Activated CD8-positive, alpha-beta memory T cell treated with anti-CD3 and anti-CD28 coated beads, Interleukin-2, amount 10 ng/mL, durations not matched to agents 7 days and 5 days (primary cell): Measurements from ENCODE around the gene CD46. TPM values are rescaled to one million over a fixed set of nuclear protein-coding genes. Genes with fewer than 3 reads are reported as not detected.
A peak's percentile ranks its signal among the peaks of the same experiment; 100 is the strongest.

ENCODE experiments used
- ATAC-seq: fragments of 150-1000 bp; cut with Tn5 transposase; one replicate; pipeline ENCODE4 v1.10.0; 2021; ENCODE audit warnings: moderate library complexity
- CTCF ChIA-PET: fragments of 350-600 bp; sonication (Branson Sonifier 250); formaldehyde crosslinking; loops from one replicate; lab custom pipeline; 2021; ENCODE audit warnings: antibody characterized with exemption; lab: Charles Lee
- DNase-seq: peaks from one replicate; pipeline ENCODE4 v3.0.0-alpha.2; 2020
- H3K27ac Mint-ChIP-seq: one replicate; pipeline ENCODE4 v1.8.0; 2021; ENCODE audit warnings: mild to moderate bottlenecking, mixed read lengths
- H3K27me3 Mint-ChIP-seq: one replicate; pipeline ENCODE4 v1.8.0; 2021; ENCODE audit warnings: mixed read lengths
- H3K36me3 Mint-ChIP-seq: one replicate; pipeline ENCODE4 v1.8.0; 2021; ENCODE audit warnings: mild to moderate bottlenecking, mixed read lengths
- H3K4me1 Mint-ChIP-seq: one replicate; pipeline ENCODE4 v1.8.0; 2021; ENCODE audit warnings: mixed read lengths
- H3K4me3 Mint-ChIP-seq: one replicate; pipeline ENCODE4 v1.8.0; 2021; ENCODE audit warnings: mild to moderate bottlenecking, moderate library complexity, mixed read lengths
- H3K9me3 Mint-ChIP-seq: one replicate; pipeline ENCODE4 v1.8.0; 2022; ENCODE audit warnings: low read depth, mixed read lengths
- total RNA-seq, 2 experiments: library from RNA; stranded (reverse); gene quantifications; one replicate each; pipeline ENCODE4 v1.2.3, GENCODE V29; 2021

The CD46 gene
- total RNA-seq, 2 experiments from 2014 or later: 98.3 to 104 TPM

DNA sequence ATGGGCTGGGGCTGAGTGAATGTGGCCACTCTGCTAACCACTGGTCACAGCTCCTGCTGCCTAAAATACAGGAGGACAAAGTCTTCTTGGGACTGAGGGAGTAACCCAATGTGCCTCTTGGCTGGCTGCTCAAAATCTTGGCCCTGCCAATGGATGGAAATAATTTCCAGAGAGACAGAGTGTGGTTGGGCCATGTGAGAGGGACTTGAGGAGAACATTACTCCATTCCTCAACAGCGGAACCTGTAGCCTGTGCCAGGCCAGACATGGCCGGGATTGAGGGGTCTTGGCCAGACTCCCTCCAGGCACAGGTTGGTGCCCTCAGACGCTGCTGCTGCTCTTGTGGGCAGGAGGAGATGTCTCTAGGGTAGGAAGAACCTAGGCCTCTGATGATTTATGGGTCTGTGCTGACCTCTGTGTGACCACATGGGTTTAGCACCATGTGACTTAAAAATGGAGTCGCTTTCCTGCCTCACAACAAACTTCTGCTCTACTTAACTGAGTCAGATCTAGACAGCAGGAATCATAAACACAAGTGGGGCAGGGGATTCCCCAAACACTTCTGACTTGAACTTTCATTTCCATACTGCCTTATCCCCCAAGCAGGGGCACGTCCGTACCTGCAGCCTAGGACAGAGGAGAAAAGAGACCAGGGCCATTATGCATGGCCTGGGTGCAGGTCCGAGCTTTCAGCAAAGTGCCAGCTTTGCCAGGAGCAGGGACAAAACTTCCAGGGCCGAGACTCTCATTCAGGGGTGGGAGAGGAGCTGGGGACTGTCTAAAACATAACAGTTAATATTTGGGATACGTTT lies 79.9 kb downstream of the CD46 start:
- DNase-seq (peak; percentile 79), ATAC-seq (peak; percentile 86)
- peak overlapping the region; percentile 41 for H3K4me3 Mint-ChIP-seq
- CTCF ChIA-PET: interaction anchor here (0.8 to 15.9 kb wide), 5 partner anchors 37 to 132 kb away, joined by 3 to 414 read pairs (median 30); no protein-coding TSS in a partner anchor
- peaks cover 81% of the 10 kb centered on the region for H3K4me1 Mint-ChIP-seq
- H3K27ac Mint-ChIP-seq: peak overlapping the region; percentile 88
- no peaks in the 10 kb centered on the region for H3K27me3 Mint-ChIP-seq
- H3K9me3 Mint-ChIP-seq: no peaks in the 10 kb centered on the region
- peaks cover 7% of the 10 kb centered on the region for H3K36me3 Mint-ChIP-seq

DNA sequence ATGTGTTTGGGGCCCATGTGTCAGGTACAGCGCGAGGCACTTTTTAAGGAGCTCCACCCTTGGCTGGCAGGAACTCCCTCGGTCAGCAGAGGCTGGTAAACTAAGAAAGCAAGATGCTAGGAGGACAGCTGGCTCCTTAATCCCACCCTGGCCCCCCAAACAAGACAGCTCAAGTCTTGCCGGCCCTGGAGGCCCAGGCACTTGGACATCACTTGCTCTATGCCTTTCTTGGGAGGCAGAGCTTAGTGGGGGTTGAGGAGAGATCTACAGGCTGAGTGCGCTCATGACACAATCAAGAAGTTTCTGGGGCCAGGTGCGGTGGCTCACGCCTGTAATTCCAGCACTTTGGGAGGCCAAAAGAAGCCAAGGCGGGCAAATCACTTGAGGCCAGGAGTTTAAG lies 80.9 kb downstream of the CD46 start:
- CTCF ChIA-PET: interaction anchor here (0.8 to 15.9 kb wide), 6 partner anchors 9 to 130 kb away, joined by 3 to 414 read pairs (median 4); no protein-coding TSS in a partner anchor
- H3K27me3 Mint-ChIP-seq: no peaks in the 10 kb centered on the region
- no peaks in the 10 kb centered on the region for H3K9me3 Mint-ChIP-seq
- no peak overlapping the region for H3K4me3 Mint-ChIP-seq
- ATAC-seq: no peak
- no peak for DNase-seq
- H3K36me3 Mint-ChIP-seq: peaks cover 7% of the 10 kb centered on the region
- peak overlapping the region; percentile 88 for H3K27ac Mint-ChIP-seq
- peaks cover 74% of the 10 kb centered on the region for H3K4me1 Mint-ChIP-seq

DNA sequence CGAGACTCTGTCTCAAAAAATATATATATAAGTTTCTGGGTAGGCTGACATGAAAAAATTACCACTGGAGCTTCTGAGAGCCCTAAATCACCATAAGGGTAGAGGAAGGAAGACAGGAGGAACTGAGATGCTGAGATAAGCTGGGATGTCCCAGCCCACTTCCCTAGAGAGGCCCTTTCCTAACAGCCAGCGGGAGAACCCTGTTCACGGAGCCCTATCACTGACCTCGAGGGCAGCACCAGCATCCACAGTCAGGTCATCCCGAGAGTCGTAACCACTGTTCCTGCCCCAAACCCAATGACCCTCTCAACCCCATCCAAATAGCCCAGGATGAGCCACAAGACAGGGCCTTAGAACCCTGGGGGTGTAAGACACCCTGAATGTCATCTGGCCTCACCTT lies 81.5 kb downstream of the CD46 start:
- Mint-ChIP-seq H3K36me3 (peaks cover 10% of the 10 kb centered on the region), H3K27me3 (no peaks in the 10 kb centered on the region), H3K4me1 (peaks cover 73% of the 10 kb centered on the region), H3K9me3 (no peaks in the 10 kb centered on the region), H3K27ac (peak overlapping the region; percentile 29), H3K4me3 (no peak overlapping the region)
- CTCF ChIA-PET: interaction anchor here (1.1 to 15.9 kb wide), 4 partner anchors 9 to 36 kb away, joined by 3 to 414 read pairs (median 5); no protein-coding TSS in a partner anchor
- DNase-seq (no peak), ATAC-seq (no peak)

DNA sequence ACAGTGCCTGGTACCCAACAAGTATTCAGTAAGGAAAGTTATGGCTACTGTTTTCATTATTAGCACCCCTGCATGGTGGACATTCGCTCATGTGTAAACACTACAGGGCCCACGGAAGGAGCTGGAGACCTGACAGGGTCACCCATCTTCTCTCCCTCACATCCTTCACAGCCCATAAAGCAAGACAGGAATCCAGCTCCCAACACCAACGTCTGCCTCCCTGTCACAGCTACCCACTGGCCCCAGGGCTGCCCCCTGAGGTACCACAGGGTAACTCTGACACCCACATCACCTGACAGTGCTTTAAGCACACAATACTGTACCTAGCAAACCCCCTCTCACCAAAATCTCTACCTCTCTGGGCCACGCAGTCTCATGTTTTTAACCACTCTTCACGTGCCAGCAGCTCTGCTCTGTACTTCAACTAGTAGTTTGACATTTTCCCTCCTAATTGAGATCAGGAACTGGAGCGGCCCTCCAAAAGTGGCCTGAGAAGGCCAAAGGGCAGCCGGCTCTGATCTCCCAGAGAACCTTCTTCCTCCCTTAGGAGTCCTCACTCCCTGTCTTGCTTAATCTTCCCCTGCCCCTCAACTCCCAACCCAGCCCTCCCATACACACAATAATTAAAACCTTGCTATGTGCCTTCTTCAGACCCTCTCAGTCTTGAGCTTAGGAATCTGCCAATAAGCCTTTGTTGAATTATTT lies 82.3 kb downstream of the CD46 start:
- no peak for ATAC-seq
- no peak overlapping the region for H3K4me3 Mint-ChIP-seq
- H3K27me3 Mint-ChIP-seq: no peaks in the 10 kb centered on the region
- no peak for DNase-seq
- H3K9me3 Mint-ChIP-seq: no peaks in the 10 kb centered on the region
- H3K4me1 Mint-ChIP-seq: peaks cover 73% of the 10 kb centered on the region
- peaks cover 14% of the 10 kb centered on the region for H3K36me3 Mint-ChIP-seq
- H3K27ac Mint-ChIP-seq: no peak overlapping the region
- CTCF ChIA-PET: interaction anchor here (1.0 to 15.9 kb wide), 5 partner anchors 8 to 35 kb away, joined by 3 to 414 read pairs (median 3); no protein-coding TSS in a partner anchor

DNA sequence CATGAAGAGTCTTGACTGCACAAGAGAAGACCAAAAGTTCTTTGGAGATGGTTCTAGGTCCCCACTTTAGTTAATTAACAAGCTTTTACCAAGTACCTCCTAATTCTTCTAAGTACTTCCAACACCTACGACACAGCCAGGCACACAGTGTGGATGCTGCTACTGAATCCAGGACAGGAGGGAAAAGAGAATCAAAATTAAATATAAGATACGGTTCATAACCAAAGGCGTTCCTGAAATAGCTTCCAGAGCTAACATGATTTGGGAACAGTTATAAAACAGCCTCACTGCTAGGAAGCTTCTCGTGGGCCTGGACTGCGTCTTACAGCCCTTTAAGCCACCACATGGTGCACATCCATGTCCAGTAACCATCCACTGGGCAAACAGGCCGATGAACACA lies 84.1 kb downstream of the CD46 start:
- no peak overlapping the region for H3K27ac Mint-ChIP-seq
- no peaks in the 10 kb centered on the region for H3K27me3 Mint-ChIP-seq
- CTCF ChIA-PET: interaction anchor here (15.9 kb wide), 1 partner anchor 33 kb away, joined by 414 read pairs; no protein-coding TSS in a partner anchor
- ATAC-seq: no peak
- H3K4me3 Mint-ChIP-seq: no peak overlapping the region
- no peaks in the 10 kb centered on the region for H3K9me3 Mint-ChIP-seq
- no peak for DNase-seq
- peaks cover 18% of the 10 kb centered on the region for H3K36me3 Mint-ChIP-seq
- H3K4me1 Mint-ChIP-seq: peaks cover 68% of the 10 kb centered on the region

DNA sequence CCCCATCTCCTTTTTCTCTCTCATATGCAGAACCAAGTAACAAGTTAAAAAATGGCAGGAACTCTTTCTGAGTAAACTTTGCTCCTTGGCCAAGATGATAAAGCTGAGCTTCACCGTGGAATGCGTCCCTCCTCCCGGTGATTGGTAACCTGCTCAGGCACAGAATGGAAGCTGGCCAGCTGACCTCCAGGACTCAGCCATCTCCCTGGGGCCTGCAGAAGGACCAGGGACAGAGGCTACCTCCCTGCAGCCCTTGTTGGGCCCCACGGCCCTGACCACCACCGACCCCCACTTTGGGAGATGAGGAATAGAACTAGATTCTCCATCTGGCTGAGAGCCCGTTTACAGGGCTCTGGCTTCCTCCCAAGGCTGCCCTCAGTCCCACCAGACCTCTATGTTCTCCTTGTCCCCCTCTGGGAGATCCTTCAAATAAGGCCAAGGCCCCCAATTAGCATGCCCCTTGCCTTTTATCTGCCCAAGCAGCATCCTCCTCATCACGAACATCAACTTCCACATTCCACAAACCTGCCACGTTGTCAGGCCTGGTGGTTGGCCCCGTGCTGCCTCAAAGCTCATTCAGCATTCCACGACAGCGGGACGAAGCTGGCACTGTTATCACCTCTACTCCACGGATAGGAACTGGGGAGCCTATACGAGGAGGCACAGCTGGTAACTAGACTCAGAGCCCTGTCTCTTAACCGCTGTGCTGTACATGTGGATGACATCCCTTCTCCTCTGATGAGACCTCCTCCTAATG lies 84.9 kb downstream of the CD46 start:
- H3K36me3 Mint-ChIP-seq: peaks cover 18% of the 10 kb centered on the region
- H3K27ac Mint-ChIP-seq: peak overlapping the region; percentile 12
- H3K4me3 Mint-ChIP-seq: no peak overlapping the region
- no peaks in the 10 kb centered on the region for H3K9me3 Mint-ChIP-seq
- no peaks in the 10 kb centered on the region for H3K27me3 Mint-ChIP-seq
- DNase-seq (no peak), ATAC-seq (no peak)
- CTCF ChIA-PET: interaction anchor here (15.9 kb wide), 1 partner anchor 32 kb away, joined by 414 read pairs; no protein-coding TSS in a partner anchor
- H3K4me1 Mint-ChIP-seq: peaks cover 60% of the 10 kb centered on the region

DNA sequence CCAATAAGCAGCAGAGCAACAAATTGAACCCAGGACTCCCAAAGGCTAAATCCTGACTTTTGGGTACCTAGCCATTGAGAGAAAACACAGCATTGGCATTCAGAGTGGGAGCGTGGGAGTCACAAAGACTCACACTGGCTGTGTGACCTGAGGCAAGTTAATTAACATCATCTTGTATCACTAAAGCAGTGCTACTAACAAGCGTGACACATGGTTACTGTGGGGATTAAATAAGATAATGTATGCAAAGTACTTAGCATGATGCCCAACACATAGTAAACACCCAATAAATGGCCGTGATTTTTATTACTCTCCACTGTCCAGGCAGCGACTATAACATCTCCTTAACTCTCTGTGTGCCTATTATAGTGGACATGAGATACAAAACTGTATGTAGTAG lies 85.8 kb downstream of the CD46 start:
- CTCF ChIA-PET: interaction anchor here (0.8 to 2.1 kb wide), 4 partner anchors 10 to 126 kb away, joined by 3 to 8 read pairs (median 7); no protein-coding TSS in a partner anchor
- Mint-ChIP-seq H3K27ac (no peak overlapping the region), H3K36me3 (peaks cover 18% of the 10 kb centered on the region), H3K27me3 (no peaks in the 10 kb centered on the region), H3K4me1 (peaks cover 51% of the 10 kb centered on the region), H3K4me3 (no peak overlapping the region), H3K9me3 (no peaks in the 10 kb centered on the region)
- ATAC-seq (no peak), DNase-seq (no peak)

DNA sequence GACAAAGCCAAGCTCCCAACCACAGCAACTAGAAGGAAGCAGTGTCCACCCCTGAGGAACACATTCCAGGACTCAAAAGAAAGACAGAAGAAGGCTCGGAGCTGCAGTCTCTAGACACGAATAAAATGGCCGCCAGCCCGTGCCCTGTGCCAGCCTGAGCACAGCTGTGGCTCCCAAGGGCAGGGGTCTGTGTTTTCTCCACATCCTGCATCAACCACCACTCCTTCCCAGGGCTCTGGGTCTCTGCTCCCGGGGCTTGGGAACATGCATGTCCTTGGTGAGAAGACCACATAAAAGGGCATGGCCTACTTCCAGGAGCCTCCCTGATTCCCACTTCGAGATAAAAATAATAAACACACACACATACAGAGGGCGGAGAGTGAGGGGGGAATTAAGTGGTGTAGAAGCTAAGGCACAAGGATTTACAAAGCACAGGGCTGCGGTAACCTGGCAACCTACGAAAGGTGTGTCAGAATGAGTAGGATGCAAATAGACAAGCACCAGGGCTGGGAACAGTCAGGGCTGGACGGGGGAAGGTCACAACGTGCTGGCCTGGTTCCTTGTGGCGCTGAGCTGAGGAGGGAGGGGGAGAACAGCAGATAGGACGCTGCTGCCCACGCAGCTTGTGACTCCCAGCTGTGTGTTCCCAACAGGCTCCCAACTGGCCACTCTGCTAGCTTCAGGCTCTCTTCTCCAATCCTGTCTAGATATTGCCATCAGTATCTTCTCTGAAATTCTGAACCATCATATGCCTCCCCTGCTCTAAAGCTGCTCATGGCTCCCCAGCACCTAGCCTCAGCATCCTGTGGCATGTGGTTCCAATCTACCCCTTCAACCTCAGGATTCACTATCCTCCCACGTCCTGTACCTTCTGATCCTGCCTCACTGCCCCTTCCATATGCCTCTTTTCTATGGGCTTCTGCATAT lies 86.6 kb downstream of the CD46 start:
- ATAC-seq: peak; percentile 49

DNA sequence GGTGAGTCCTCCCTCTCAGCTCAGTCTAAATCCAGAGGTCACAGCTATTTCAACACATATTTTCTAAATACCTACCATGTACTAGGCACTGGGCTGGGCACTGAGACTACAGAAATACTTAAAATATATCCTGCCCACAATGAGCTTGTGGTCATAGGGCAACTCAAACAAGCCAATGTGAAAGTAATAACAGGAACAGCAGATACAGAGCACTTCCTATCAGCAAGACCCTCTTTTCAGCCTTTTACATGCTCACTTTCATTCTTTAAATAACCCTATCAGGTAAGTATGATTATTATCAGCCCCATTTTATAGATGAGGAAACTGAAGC lies 87.2 kb downstream of the CD46 start:
- peak overlapping the region; percentile 47 for H3K27ac Mint-ChIP-seq
- CTCF ChIA-PET: interaction anchor here (1.5 to 2.3 kb wide), 6 partner anchors 9 to 46 kb away, joined by 5 to 11 read pairs (median 8); no protein-coding TSS in a partner anchor
- H3K36me3 Mint-ChIP-seq: peaks cover 21% of the 10 kb centered on the region
- no peaks in the 10 kb centered on the region for H3K27me3 Mint-ChIP-seq
- H3K4me3 Mint-ChIP-seq: no peak overlapping the region
- H3K9me3 Mint-ChIP-seq: no peaks in the 10 kb centered on the region
- peak; percentile 58 for ATAC-seq
- H3K4me1 Mint-ChIP-seq: peaks cover 38% of the 10 kb centered on the region
- no peak for DNase-seq

More for the DNA sequence above, 86.6 kb downstream of the CD46 start:
- DNase-seq: peak; percentile 63
- CTCF ChIA-PET: interaction anchor here (0.8 to 2.3 kb wide), 7 partner anchors 9 to 125 kb away, joined by 3 to 11 read pairs (median 8); no protein-coding TSS in a partner anchor
- Mint-ChIP-seq H3K9me3 (no peaks in the 10 kb centered on the region), H3K4me1 (peaks cover 44% of the 10 kb centered on the region), H3K36me3 (peaks cover 18% of the 10 kb centered on the region), H3K27me3 (no peaks in the 10 kb centered on the region), H3K27ac (peak overlapping the region; percentile 47), H3K4me3 (no peak overlapping the region)

DNA sequence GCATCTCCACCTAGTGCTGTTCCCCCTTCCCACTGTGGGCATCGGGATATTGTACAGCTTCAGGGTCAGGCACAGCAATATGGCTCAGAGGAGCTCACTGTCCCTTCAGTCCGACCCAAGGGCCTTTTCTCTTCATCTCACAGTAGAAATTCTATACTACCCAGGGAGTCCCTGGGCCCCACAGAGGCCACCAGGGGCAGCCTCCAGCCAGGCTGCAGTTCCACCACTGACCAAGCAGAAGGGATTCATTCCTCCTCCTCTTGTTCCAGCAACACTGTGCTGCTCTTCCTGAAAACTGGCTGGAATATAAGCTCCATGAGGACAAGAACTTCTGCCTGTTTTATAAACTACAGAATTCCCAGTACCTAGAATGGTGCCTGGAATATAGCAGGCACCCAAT lies 88.5 kb downstream of the CD46 start:
- no peak for ATAC-seq
- peak overlapping the region; percentile 25 for H3K27ac Mint-ChIP-seq
- H3K4me1 Mint-ChIP-seq: peaks cover 32% of the 10 kb centered on the region
- H3K36me3 Mint-ChIP-seq: peaks cover 21% of the 10 kb centered on the region
- no peaks in the 10 kb centered on the region for H3K27me3 Mint-ChIP-seq
- H3K4me3 Mint-ChIP-seq: no peak overlapping the region
- CTCF ChIA-PET: interaction anchor here (0.9 to 2.3 kb wide), 4 partner anchors 8 to 44 kb away, joined by 3 to 9 read pairs (median 6); no protein-coding TSS in a partner anchor
- DNase-seq: peak; percentile 23
- H3K9me3 Mint-ChIP-seq: no peaks in the 10 kb centered on the region

DNA sequence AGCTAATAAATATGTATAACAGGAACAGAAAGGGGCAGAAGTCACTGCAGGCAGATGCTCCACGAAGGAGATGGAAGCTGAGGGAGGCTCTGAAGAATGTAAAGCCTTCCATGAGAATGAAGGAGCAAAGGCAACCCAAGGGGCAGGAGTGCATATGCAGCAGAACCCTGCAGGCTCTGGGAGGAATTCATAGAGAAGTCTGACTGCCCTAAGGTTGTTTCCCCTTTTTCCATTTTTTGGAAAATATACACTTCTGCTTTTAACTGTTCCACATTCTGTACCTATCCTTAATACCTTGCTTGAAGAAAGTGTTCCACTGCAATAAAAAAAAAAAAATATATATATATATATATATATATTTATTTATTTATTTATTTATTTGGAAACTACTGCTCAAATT lies 89.4 kb downstream of the CD46 start:
- DNase-seq (no peak), ATAC-seq (no peak)
- H3K4me1 Mint-ChIP-seq: peaks cover 31% of the 10 kb centered on the region
- CTCF ChIA-PET: interaction anchor here (1.5 to 1.6 kb wide), 3 partner anchors 8 to 122 kb away, joined by 7 to 8 read pairs (median 7); no protein-coding TSS in a partner anchor
- no peak overlapping the region for H3K27ac Mint-ChIP-seq
- H3K27me3 Mint-ChIP-seq: no peaks in the 10 kb centered on the region
- H3K9me3 Mint-ChIP-seq: no peaks in the 10 kb centered on the region
- no peak overlapping the region for H3K4me3 Mint-ChIP-seq
- peaks cover 19% of the 10 kb centered on the region for H3K36me3 Mint-ChIP-seq

DNA sequence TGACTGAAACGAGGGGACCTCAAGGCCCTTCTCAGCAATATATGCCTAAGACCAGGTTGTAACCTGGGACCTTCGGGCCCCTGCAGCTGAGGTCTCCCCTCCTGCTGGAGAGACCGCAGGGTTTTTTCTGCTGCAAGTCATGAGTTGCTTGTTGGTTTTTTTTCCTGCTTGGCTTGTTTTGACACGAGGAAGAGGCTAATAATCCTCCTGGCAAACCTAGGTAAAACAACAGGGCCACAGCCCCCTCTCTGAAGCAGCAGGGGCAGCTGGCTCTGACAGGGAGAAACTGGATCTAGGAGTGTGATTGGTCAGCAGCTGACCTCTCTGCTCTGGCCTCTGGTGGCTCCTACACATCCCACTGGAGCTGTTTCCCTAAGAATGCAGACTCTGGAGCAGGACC lies 90.0 kb downstream of the CD46 start:
- Mint-ChIP-seq H3K27ac (no peak overlapping the region), H3K4me3 (no peak overlapping the region), H3K27me3 (no peaks in the 10 kb centered on the region), H3K36me3 (peaks cover 19% of the 10 kb centered on the region), H3K9me3 (no peaks in the 10 kb centered on the region), H3K4me1 (peaks cover 27% of the 10 kb centered on the region)
- CTCF ChIA-PET: interaction anchor here (1.5 to 1.6 kb wide), 3 partner anchors 9 to 122 kb away, joined by 4 to 8 read pairs (median 7); no protein-coding TSS in a partner anchor
- no peak for ATAC-seq
- no peak for DNase-seq
